GM12878 (cell line): ENCODE data around the gene FPR1. TPM values are rescaled to one million over a fixed set of nuclear protein-coding genes. Genes with fewer than 3 reads are reported as not detected.

Source experiments
- ATAC-seq: fragments of 200-7000 bp; cut with Tn5 transposase; 3 replicates; pipeline ENCODE4 v1.9.1; 2020; ENCODE audit warnings: mild to moderate bottlenecking, moderate library complexity
- BruUV-seq: library from RNA; stranded (reverse); fragments of 400-500 nt; replicated peaks from 2 replicates; lab custom pipeline; 2021; lab: Mats Ljungman, UMichigan
- CTCF ChIA-PET: fragments of 300-600 bp; sonication (Branson Sonifier 250); formaldehyde crosslinking; extraction: SDS; loops from one replicate; lab custom pipeline; 2021; ENCODE audit warnings: inconsistent platforms; lab: Yijun Ruan, JAX
- POLR2A ChIA-PET: fragments of 350-600 bp; formaldehyde crosslinking; extraction: SDS; loops from one replicate; lab custom pipeline; 2021; ENCODE audit warnings: inconsistent platforms; lab: Charles Lee
- RAD21 ChIA-PET: fragments of 300-600 bp; sonication (Branson Sonifier 250); formaldehyde crosslinking; loops from one replicate; lab custom pipeline; 2023; ENCODE audit warnings: antibody characterized with exemption; ENCODE audit not compliant: unreplicated experiment; lab: Charles Lee
- SMC1A ChIA-PET: fragments of 300-600 bp; sonication (Branson Sonifier 250); formaldehyde crosslinking; loops from one replicate; lab custom pipeline; 2023; ENCODE audit not compliant: unreplicated experiment, uncharacterized antibody; lab: Charles Lee
- DNase-seq: peaks from one replicate; pipeline ENCODE4 v3.0.0-alpha.2; 2011; ENCODE audit warnings: low read depth, low spot score
- FAIRE-seq: peaks from 3 replicates; lab custom pipeline; 2011; peaks lifted over from hg19 to GRCh38; lab: Jason Lieb, UNC
- H2AFZ ChIP-seq: 2 replicates; pipeline ENCODE4 v1.6.0; 2011; ENCODE audit warnings: low read depth, low read length, control low read depth; ENCODE audit not compliant: control insufficient read depth
- H3K27ac ChIP-seq: 2 replicates; pipeline ENCODE4 v1.5.1; 2011; ENCODE audit warnings: control low read depth; ENCODE audit not compliant: control insufficient read depth, insufficient read depth
- H3K27me3 ChIP-seq, 2 experiments: replicated peaks in 1 of 2; 2 replicates each; pipeline versions ENCODE4 v1.6.0 to v1.6.1; 2011; ENCODE audit warnings: low read length in 1 of 2; ENCODE audit not compliant: control insufficient read depth in 2 of 2, insufficient read depth in 2 of 2
- H3K36me3 ChIP-seq, 2 experiments: 2 replicates each; pipeline ENCODE4 v1.5.1; 2011; ENCODE audit warnings: low read length in 1 of 2; ENCODE audit not compliant: control insufficient read depth in 2 of 2, insufficient read depth in 2 of 2
- H3K4me1 ChIP-seq: 2 replicates; pipeline ENCODE4 v1.6.1; 2011; ENCODE audit warnings: mild to moderate bottlenecking, low read length, moderate library complexity, mixed read lengths; ENCODE audit not compliant: control insufficient read depth, insufficient read depth
- H3K4me2 ChIP-seq: 2 replicates; pipeline ENCODE4 v1.6.0; 2011; ENCODE audit warnings: control low read depth; ENCODE audit not compliant: control insufficient read depth, insufficient read depth
- H3K4me3 ChIP-seq: fragments of 200-600 bp; sonication (generic); 2 replicates; pipeline ENCODE4 v1.5.1; 2016
- H3K79me2 ChIP-seq: 2 replicates; pipeline ENCODE4 v1.6.0; 2011; ENCODE audit warnings: low read length; ENCODE audit not compliant: control insufficient read depth, insufficient read depth
- H3K9ac ChIP-seq: 2 replicates; pipeline ENCODE4 v1.8.0; 2011; ENCODE audit warnings: low read length, control low read depth, mixed read lengths; ENCODE audit not compliant: control insufficient read depth, insufficient read depth
- H3K9me3 ChIP-seq: replicated peaks from 3 replicates; pipeline ENCODE4 v1.5.1; 2011; ENCODE audit warnings: mild to moderate bottlenecking, low read length; ENCODE audit not compliant: control insufficient read depth, insufficient read depth
- H4K20me1 ChIP-seq: 2 replicates; pipeline ENCODE4 v1.6.0; 2011; ENCODE audit not compliant: control insufficient read depth, insufficient read depth
- ATF2 ChIP-seq: IDR thresholded peaks from 2 replicates; pipeline ENCODE4 v1.6.1; 2012; ENCODE audit warnings: low read length, inconsistent platforms
- CEBPB ChIP-seq, 2 experiments: fragments of 150-350 bp in 1 of 2; IDR thresholded peaks; 2 replicates each; pipeline ENCODE4 v1.6.1; 2012 to 2014; ENCODE audit warnings: low read depth in 2 of 2, low read length in 2 of 2, borderline replicate concordance in 1 of 2, inconsistent platforms in 1 of 2
- ETV6 ChIP-seq, 2 experiments: fragments of 450-650 bp in 1 of 2; IDR thresholded peaks in 1 of 2; conservative IDR thresholded peaks in 1 of 2; 2 replicates each; pipeline ENCODE4 v1.6.1; 2014; ENCODE audit warnings: antibody characterized with exemption in 1 of 2, borderline replicate concordance in 1 of 2, low read depth in 1 of 2, mild to moderate bottlenecking in 1 of 2, moderate library complexity in 1 of 2
- GABPA ChIP-seq: IDR thresholded peaks from 2 replicates; pipeline ENCODE4 v1.6.1; 2014; ENCODE audit warnings: antibody characterized with exemption, low read depth, mild to moderate bottlenecking, inconsistent platforms
- HDAC6 ChIP-seq: fragments of 200-600 bp; sonication (generic); IDR thresholded peaks from one replicate; pipeline ENCODE4 v1.8.0; 2017; ENCODE audit warnings: antibody characterized with exemption; ENCODE audit not compliant: unreplicated experiment
- MAX ChIP-seq: IDR thresholded peaks from 2 replicates; pipeline ENCODE4 v1.6.1; 2012; ENCODE audit warnings: low read depth, low read length, improper control_type of control experiment
- MTA2 ChIP-seq: fragments of 450-650 bp; IDR thresholded peaks from 2 replicates; pipeline ENCODE4 v1.6.1; 2016; ENCODE audit warnings: low read depth, mild to moderate bottlenecking, moderate library complexity
- MYC ChIP-seq: IDR thresholded peaks from 2 replicates; pipeline ENCODE4 v1.6.1; 2011; ENCODE audit warnings: mild to moderate bottlenecking, low read length, moderate library complexity, inconsistent platforms; ENCODE audit not compliant: insufficient read depth, insufficient replicate concordance, insufficient read length, severe bottlenecking
- NFIC ChIP-seq: IDR thresholded peaks from 2 replicates; pipeline ENCODE4 v1.6.1; 2012; ENCODE audit warnings: low read depth, mild to moderate bottlenecking, inconsistent platforms, low read length, moderate library complexity
- RCOR1 ChIP-seq: conservative IDR thresholded peaks from 2 replicates; pipeline ENCODE4 v1.6.1; 2012; ENCODE audit warnings: low read depth, low read length, improper control_type of control experiment
- SREBF1 ChIP-seq: IDR thresholded peaks from 2 replicates; pipeline ENCODE4 v1.6.1; 2012; ENCODE audit warnings: mild to moderate bottlenecking, low read length
- STAT3 ChIP-seq: IDR thresholded peaks from 2 replicates; pipeline ENCODE4 v1.6.1; 2011; ENCODE audit warnings: low read depth, low read length, improper control_type of control experiment
- WGBS: methylation state at CpG from one replicate; pipeline ENCODE4 v1.1.6; 2016; ENCODE audit warnings: low lambda C conversion rate; ENCODE audit not compliant: insufficient replicate concordance, insufficient coverage; ENCODE audit errors: missing lambda C conversion rate; 5-methylcytosine and 5-hydroxymethylcytosine counted together
- in situ Hi-C: fragments of 300-500 bp; cut with MboI; formaldehyde crosslinking; loops from 9 replicates; pipeline ENCODE4 v1.14.3; 2018; ENCODE audit warnings: mixed read lengths
- intact Hi-C: fragments of 100-400 bp; cut with micrococcal nuclease; formaldehyde crosslinking; loops from one replicate; pipeline ENCODE4 v1.14.2; 2022; ENCODE audit not compliant: unreplicated experiment
- polyA plus RNA-seq, 11 experiments: library from polyadenylated mRNA; depleted of rRNA in 4 of 11; unstranded in 6 of 11; stranded (reverse) in 5 of 11; fragments of >200 nt; fragmentation: Nextera tagmentation in 4 of 11; fragmentation: Illumina TruSeq in 1 of 11; extraction: Ambion mirVana in 4 of 11; extraction: Trizol in 1 of 11; gene quantifications; 1 replicate in 1 of 11; 2 replicates in 10 of 11; pipeline versions ENCODE4 v1.2.1 to v1.2.3, GENCODE V29; 2011 to 2016; ENCODE audit warnings: inconsistent platforms in 2 of 11, missing spikeins in 2 of 11, low read depth in 1 of 11
- total RNA-seq, 4 experiments: library from RNA; depleted of rRNA in 3 of 4; stranded (reverse); fragments of >200 nt in 3 of 4; fragmentation: Illumina TruSeq in 1 of 4; extraction: Trizol in 1 of 4; gene quantifications; 2 replicates each; pipeline versions ENCODE4 v1.2.1 to v1.2.3, GENCODE V29; 2013 to 2021
- TF ChIP-seq, protein P1 (sequence below): fragments of 450-650 bp; IDR thresholded peaks from 2 replicates; pipeline ENCODE4 v1.6.1; 2017; ENCODE audit warnings: mild to moderate bottlenecking, moderate library complexity
- TF ChIP-seq, protein P2 (sequence below): fragments of 450-650 bp; conservative IDR thresholded peaks from 2 replicates; pipeline ENCODE4 v1.6.1; 2017; ENCODE audit warnings: mild to moderate bottlenecking, moderate library complexity
- TF ChIP-seq, protein P3 (sequence below): IDR thresholded peaks from 2 replicates; pipeline ENCODE4 v1.6.1; 2012; ENCODE audit warnings: low read depth, low read length, improper control_type of control experiment

The FPR1 gene
- total and polyA plus RNA-seq, 10 of the 15 experiments (the other 5 are each of a cell fraction or from before 2014, with no cell fraction given): not detected

DNA sequence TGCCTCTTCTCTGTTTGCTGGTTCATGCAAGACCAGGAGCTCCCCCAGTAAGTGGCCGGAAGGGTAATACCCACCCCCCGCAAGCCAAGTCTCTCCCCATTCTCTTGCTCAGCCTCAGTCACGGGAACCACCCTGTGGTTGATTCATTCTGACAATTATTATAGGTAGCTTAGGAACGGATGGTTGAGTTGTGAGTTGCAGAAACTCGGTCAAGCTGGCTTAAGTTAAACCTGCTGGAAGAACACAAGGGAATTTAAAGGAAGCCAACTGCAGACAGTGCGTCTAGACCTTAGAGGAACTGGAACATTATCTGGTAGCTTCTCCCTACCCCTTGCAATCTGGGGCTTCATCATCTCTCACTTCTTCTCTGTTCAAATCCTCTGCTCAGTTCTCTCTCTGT lies 8.9 kb downstream of the FPR1 start:
- RAD21 ChIA-PET: interaction anchor here (0.6 kb wide), 1 partner anchor 38 kb away, joined by 6 read pairs; no protein-coding TSS in a partner anchor
- Histone ChIP-seq H3K4me3 (no peak overlapping the region), H3K9ac (no peak overlapping the region), H4K20me1 (no peaks in the 10 kb centered on the region), H3K27me3 (no peaks in the 10 kb centered on the region), H3K36me3 (no peaks in the 10 kb centered on the region), H3K4me1 (no peaks in the 10 kb centered on the region), H3K27ac (no peak overlapping the region), H3K9me3 (no peaks in the 10 kb centered on the region; the same call in 2 of the 3 replicates), H3K4me2 (no peak overlapping the region), H3K79me2 (no peaks in the 10 kb centered on the region), H2AFZ (no peak overlapping the region)
- in situ Hi-C loops (no loop called here), intact Hi-C loops (no loop called here)
- ATAC-seq (no peak), DNase-seq (no peak)
- POLR2A ChIA-PET: interaction anchor here (0.6 kb wide), 2 partner anchors 38 to 464 kb away, joined by 3 to 10 read pairs; no protein-coding TSS in a partner anchor
- CTCF ChIA-PET: no interaction called here
- BruUV-seq: no TSS peak
- WGBS: 17% methylated on average over 6 of the region's 6 CpGs
- SMC1A ChIA-PET: no interaction called here
- TF ChIP-seq ATF2 (no peak), ETV6 (conservative IDR thresholded peaks at IDR 0.05 in 1 of 2, IDR thresholded peaks at IDR 0.05 in 1 of 2; ENCODE audit: borderline replicate concordance in 1 of 2, low read depth in 1 of 2) (no peak), STAT3 (no peak), SREBF1 (no peak), HDAC6 (no peak), NFIC (no peak), CEBPB (IDR thresholded peaks at IDR 0.05; ENCODE audit: borderline replicate concordance in 1 of 2, low read depth in 2 of 2, low read length in 2 of 2) (no peak), GABPA (no peak), MAX (no peak), MTA2 (no peak), RCOR1 (no peak), MYC (no peak)
- TF ChIP-seq, protein P1, sequence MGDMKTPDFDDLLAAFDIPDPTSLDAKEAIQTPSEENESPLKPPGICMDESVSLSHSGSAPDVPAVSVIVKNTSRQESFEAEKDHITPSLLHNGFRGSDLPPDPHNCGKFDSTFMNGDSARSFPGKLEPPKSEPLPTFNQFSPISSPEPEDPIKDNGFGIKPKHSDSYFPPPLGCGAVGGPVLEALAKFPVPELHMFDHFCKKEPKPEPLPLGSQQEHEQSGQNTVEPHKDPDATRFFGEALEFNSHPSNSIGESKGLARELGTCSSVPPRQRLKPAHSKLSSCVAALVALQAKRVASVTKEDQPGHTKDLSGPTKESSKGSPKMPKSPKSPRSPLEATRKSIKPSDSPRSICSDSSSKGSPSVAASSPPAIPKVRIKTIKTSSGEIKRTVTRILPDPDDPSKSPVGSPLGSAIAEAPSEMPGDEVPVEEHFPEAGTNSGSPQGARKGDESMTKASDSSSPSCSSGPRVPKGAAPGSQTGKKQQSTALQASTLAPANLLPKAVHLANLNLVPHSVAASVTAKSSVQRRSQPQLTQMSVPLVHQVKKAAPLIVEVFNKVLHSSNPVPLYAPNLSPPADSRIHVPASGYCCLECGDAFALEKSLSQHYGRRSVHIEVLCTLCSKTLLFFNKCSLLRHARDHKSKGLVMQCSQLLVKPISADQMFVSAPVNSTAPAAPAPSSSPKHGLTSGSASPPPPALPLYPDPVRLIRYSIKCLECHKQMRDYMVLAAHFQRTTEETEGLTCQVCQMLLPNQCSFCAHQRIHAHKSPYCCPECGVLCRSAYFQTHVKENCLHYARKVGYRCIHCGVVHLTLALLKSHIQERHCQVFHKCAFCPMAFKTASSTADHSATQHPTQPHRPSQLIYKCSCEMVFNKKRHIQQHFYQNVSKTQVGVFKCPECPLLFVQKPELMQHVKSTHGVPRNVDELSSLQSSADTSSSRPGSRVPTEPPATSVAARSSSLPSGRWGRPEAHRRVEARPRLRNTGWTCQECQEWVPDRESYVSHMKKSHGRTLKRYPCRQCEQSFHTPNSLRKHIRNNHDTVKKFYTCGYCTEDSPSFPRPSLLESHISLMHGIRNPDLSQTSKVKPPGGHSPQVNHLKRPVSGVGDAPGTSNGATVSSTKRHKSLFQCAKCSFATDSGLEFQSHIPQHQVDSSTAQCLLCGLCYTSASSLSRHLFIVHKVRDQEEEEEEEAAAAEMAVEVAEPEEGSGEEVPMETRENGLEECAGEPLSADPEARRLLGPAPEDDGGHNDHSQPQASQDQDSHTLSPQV: no peak
- TF ChIP-seq, protein P2, sequence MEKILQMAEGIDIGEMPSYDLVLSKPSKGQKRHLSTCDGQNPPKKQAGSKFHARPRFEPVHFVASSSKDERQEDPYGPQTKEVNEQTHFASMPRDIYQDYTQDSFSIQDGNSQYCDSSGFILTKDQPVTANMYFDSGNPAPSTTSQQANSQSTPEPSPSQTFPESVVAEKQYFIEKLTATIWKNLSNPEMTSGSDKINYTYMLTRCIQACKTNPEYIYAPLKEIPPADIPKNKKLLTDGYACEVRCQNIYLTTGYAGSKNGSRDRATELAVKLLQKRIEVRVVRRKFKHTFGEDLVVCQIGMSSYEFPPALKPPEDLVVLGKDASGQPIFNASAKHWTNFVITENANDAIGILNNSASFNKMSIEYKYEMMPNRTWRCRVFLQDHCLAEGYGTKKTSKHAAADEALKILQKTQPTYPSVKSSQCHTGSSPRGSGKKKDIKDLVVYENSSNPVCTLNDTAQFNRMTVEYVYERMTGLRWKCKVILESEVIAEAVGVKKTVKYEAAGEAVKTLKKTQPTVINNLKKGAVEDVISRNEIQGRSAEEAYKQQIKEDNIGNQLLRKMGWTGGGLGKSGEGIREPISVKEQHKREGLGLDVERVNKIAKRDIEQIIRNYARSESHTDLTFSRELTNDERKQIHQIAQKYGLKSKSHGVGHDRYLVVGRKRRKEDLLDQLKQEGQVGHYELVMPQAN: no peak
- TF ChIP-seq, protein P3, sequence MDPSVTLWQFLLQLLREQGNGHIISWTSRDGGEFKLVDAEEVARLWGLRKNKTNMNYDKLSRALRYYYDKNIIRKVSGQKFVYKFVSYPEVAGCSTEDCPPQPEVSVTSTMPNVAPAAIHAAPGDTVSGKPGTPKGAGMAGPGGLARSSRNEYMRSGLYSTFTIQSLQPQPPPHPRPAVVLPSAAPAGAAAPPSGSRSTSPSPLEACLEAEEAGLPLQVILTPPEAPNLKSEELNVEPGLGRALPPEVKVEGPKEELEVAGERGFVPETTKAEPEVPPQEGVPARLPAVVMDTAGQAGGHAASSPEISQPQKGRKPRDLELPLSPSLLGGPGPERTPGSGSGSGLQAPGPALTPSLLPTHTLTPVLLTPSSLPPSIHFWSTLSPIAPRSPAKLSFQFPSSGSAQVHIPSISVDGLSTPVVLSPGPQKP: no peak
- TF ChIP-seq, all 136 proteins: peak for 0
- no peak for FAIRE-seq
